GM18507 (cell line): ENCODE data around the gene SDK2.

Experiments used
- DNase-seq: peaks from one replicate; pipeline ENCODE4 v3.0.0; 2011; ENCODE audit warnings: low read depth; ENCODE audit not compliant: insufficient read length; ENCODE audit errors: extremely low spot score
- FAIRE-seq: peaks from 2 replicates; lab custom pipeline; 2011; peaks lifted over from hg19 to GRCh38; lab: Jason Lieb, UNC

The SDK2 gene

GRCh38 chr17:73637866-73638265 is 6.4 kb downstream of the SDK2 start:
- FAIRE-seq (no peak), DNase-seq (no peak)

- FAIRE-seq (no peak), DNase-seq (no peak)
Measured at GRCh38 chr17:73635101-73635817, 9.0 kb downstream of the SDK2 start.

- FAIRE-seq = no peak
Measured at GRCh38 chr17:73634629-73635028, 9.6 kb downstream of the SDK2 start.

GRCh38 chr17:73633736-73634135 is 10.5 kb downstream of the SDK2 start:
- FAIRE-seq (no peak), DNase-seq (no peak)

More at GRCh38 chr17:73634629-73635028, 9.6 kb downstream of the SDK2 start:
- DNase-seq = no peak

GRCh38 chr17:73632513-73632912 is 11.7 kb downstream of the SDK2 start:
- DNase-seq (no peak), FAIRE-seq (no peak)

- DNase-seq = no peak
- FAIRE-seq = no peak
Measured at GRCh38 chr17:73630965-73631595, 13.2 kb downstream of the SDK2 start.

GRCh38 chr17:73630531-73630930 is 13.7 kb downstream of the SDK2 start:
- FAIRE-seq = no peak

GRCh38 chr17:73628642-73629552 is 15.3 kb downstream of the SDK2 start:
- no peak for DNase-seq
- no peak for FAIRE-seq

More at GRCh38 chr17:73630531-73630930, 13.7 kb downstream of the SDK2 start:
- DNase-seq = no peak

- DNase-seq (no peak), FAIRE-seq (no peak)
Measured at GRCh38 chr17:73625991-73626673, 18.1 kb downstream of the SDK2 start.

GRCh38 chr17:73625006-73625405 is 19.2 kb downstream of the SDK2 start:
- no peak for FAIRE-seq

DNA sequence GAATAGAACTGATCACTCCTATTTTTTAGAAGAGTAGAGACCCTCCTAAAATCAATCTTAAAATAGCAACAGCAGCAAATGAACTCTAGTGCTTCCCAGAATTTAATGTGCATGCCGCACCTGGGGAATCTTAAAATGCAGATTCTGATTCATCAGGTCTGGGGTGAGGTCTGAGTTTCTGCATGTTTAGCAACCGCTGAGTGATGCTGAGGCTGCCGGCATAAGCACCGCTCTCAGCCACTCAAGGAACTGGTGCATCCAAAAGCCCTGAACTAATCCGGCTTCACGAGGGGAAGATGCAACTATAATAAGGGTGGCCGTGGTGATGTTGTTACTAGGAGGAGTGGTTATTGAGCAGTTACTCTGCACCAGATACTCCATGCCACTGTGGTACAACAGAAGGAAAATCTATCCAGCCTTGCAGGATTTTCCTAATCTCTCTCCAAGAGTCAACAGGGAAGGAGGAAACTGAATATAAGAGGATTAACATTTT is 19.7 kb downstream of the SDK2 start:
- DNase-seq (no peak), FAIRE-seq (no peak)

More at GRCh38 chr17:73625006-73625405, 19.2 kb downstream of the SDK2 start:
- DNase-seq = no peak

- FAIRE-seq (no peak), DNase-seq (no peak)
Measured at GRCh38 chr17:73623818-73624217, 20.4 kb downstream of the SDK2 start.

GRCh38 chr17:73623247-73623646 is 21.0 kb downstream of the SDK2 start:
- DNase-seq (no peak), FAIRE-seq (no peak)

DNA sequence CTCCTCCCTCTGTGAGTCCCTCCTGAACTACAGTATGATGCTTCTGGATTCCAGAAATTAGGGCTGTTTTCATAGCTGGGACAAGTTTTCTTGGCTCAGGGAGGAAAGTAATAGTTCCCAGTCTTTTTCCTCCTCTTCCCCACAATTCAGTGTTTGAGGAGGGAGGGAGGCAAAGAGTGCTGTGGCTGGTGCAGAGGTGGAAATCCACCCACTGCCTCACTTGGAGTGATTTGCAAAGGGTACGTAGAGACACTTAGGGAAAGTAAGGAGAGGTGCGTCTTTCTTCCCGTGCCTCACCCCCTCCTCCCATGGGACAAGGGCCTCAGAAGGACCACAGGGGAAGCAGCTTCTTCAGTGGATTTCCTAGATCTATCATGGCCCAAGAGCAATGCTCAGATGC is 21.9 kb downstream of the SDK2 start:
- DNase-seq (no peak), FAIRE-seq (no peak)

- FAIRE-seq (no peak), DNase-seq (no peak)
Measured at GRCh38 chr17:73621685-73622084, 22.6 kb downstream of the SDK2 start.

- FAIRE-seq = no peak
Measured at GRCh38 chr17:73620414-73620813, 23.8 kb downstream of the SDK2 start.

DNA sequence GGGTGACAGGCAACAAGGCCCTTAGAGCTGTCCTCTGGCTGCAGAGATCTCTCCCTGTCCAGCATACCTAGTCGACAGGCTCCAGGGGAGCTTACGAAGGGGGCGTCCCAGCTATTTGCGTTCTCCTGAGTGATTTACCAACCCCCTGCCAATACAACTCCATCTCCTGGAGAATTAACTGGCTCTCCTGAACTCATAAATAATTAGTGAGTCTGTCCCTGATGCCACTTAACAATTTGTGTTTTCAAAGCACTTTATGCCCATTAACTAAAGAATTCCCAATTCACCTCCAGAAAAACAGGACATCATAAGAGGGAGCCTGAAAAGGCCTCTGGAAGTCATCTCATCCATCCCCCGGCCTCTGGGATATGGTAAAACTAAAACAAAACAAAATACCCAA is 26.7 kb downstream of the SDK2 start:
- FAIRE-seq = no peak
- no peak for DNase-seq

More at GRCh38 chr17:73620414-73620813, 23.8 kb downstream of the SDK2 start:
- no peak for DNase-seq

DNA sequence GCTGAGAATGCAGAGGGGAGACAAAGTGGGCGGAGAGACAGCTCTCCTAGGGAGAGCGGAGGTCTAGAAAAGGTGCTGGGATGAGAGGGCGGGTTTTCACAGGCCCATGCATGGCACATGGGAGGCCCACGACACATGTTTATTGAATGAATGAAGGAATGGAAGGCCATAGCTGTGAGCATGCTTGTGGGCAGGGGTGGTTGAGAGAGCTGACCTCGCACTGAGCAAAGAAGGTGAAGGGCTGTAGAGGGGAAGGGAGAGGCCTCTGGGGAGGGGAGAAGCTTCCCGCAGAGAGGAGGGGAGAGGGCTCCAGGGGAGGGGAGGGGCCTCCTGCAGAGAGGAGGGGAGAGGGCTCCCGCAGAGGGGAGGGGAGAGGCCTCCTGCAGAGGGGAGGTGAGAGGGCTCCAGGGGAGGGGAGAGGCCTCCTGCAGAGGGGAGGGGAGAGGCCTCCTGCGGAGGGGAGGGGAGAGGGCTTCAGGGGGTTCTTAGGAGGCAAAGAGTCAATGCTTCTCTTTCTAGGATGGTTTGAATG is 27.3 kb downstream of the SDK2 start:
- no peak for FAIRE-seq
- DNase-seq = no peak
